Immature natural killer cell (primary cell): Measurements from ENCODE around the gene IQCK. TPM values are rescaled to one million over a fixed set of nuclear protein-coding genes. Genes with fewer than 3 reads are reported as not detected.

Experiments used
- DNase-seq, 3 donors: peaks; one replicate each; pipeline ENCODE4 v3.0.0; 2022; ENCODE audit warnings: mixed read lengths in 1 of 3
- H3K27ac Mint-ChIP-seq, 6 donors: one replicate each; pipeline ENCODE4 v1.8.0; 2020; ENCODE audit warnings: mixed read lengths in 6 of 6, mild to moderate bottlenecking in 5 of 6, inconsistent platforms in 4 of 6, moderate library complexity in 3 of 6
- H3K27me3 Mint-ChIP-seq, 3 donors: one replicate each; pipeline ENCODE4 v1.8.0; 2020 to 2021; ENCODE audit warnings: low read depth in 3 of 3, mild to moderate bottlenecking in 3 of 3, mixed read lengths in 3 of 3, moderate library complexity in 3 of 3, inconsistent platforms in 1 of 3
- H3K36me3 Mint-ChIP-seq, 3 donors: one replicate each; pipeline ENCODE4 v1.8.0; 2020; ENCODE audit warnings: mixed read lengths in 3 of 3, inconsistent platforms in 2 of 3, mild to moderate bottlenecking in 2 of 3
- H3K4me1 Mint-ChIP-seq, 2 donors: one replicate each; pipeline ENCODE4 v1.8.0; 2020; ENCODE audit warnings: inconsistent platforms in 2 of 2, mild to moderate bottlenecking in 2 of 2, mixed read lengths in 2 of 2, moderate library complexity in 1 of 2
- H3K4me3 Mint-ChIP-seq, 5 donors: one replicate each; pipeline ENCODE4 v1.8.0; 2020; ENCODE audit warnings: mild to moderate bottlenecking in 5 of 5, mixed read lengths in 5 of 5, inconsistent platforms in 3 of 5, moderate library complexity in 3 of 5
- H3K9me3 Mint-ChIP-seq, 6 donors: one replicate each; pipeline ENCODE4 v1.8.0; 2020; ENCODE audit warnings: mild to moderate bottlenecking in 6 of 6, mixed read lengths in 6 of 6, inconsistent platforms in 4 of 6, moderate library complexity in 3 of 6
- polyA plus RNA-seq, 3 donors: library from polyadenylated mRNA; unstranded; fragments of 300-500 nt; fragmentation: Illumina TruSeq; gene quantifications; one replicate each; pipeline ENCODE4 v1.2.3, GENCODE V29; 2021

Gene IQCK
- polyA plus RNA-seq, 3 donors from 2014 or later: 0.95 to 3.5 TPM; not detected in 1

DNA sequence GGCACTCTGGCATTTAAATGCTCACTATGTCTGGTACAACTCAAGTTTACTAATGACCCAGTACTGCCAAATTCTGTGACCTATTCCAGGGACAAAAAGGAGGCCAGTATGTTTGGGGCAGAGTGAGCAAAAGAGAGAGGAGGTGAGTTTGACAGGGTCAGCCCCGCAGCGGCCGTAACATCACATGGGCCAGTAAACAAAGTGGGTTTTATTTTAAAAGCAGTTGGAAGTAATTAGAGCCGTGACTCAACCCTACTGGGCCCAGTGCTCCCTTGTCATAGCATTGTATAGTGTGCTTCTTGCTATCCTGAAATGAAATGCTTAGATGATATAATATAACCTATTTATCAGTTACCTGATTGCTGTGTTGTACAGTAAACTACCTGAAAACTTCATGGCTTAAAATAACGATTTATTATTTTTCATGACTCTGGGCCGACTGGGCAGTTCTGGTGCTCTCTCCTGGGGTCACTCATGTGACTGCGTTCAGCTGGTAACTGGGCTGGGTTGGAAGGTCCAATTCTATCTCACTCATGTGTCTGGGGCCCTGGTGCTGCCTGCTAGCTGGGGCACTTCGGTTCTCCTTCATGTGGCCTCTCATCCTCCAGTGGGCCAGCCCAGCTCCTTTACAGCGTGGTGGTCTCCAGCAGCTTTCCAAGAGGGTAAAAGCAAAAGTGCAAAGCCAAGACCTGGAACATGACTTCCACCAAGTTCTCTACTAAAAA is 27.4 kb downstream of the IQCK start:
- peaks cover 0 to 2% (median 0%) of the 10 kb centered on the region in 3 donors for H3K27me3 Mint-ChIP-seq
- H3K9me3 Mint-ChIP-seq: no peaks in the 10 kb centered on the region
- no peak overlapping the region for H3K27ac Mint-ChIP-seq
- H3K4me3 Mint-ChIP-seq: no peak overlapping the region
- H3K36me3 Mint-ChIP-seq: no peaks in the 10 kb centered on the region
- DNase-seq: no peak
- no peaks in the 10 kb centered on the region for H3K4me1 Mint-ChIP-seq

DNA sequence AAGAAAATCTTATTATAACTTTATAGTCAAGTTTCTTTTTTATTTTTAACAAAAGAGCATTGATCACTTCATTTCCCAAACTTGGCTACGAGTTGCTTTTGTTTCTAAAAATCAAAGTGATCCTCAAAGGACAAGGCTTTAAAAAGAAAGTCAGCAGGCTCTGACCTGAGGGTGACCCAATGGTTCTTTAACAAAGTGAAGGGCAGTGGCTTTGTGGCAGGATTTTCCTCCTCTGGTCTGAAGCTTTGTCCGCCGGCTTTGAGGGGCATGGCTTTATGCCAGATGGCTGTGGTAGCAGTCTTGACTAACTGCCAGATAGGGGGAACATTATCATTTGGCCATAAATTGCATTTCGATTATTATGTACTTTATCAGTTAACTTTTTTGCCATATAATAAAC is 28.5 kb downstream of the IQCK start:
- Mint-ChIP-seq H3K9me3 (no peaks in the 10 kb centered on the region), H3K4me1 (no peaks in the 10 kb centered on the region), H3K36me3 (no peaks in the 10 kb centered on the region), H3K27ac (no peak overlapping the region), H3K27me3 (peaks cover 0 to 2% (median 0%) of the 10 kb centered on the region in 3 donors), H3K4me3 (no peak overlapping the region)
- DNase-seq: no peak

DNA sequence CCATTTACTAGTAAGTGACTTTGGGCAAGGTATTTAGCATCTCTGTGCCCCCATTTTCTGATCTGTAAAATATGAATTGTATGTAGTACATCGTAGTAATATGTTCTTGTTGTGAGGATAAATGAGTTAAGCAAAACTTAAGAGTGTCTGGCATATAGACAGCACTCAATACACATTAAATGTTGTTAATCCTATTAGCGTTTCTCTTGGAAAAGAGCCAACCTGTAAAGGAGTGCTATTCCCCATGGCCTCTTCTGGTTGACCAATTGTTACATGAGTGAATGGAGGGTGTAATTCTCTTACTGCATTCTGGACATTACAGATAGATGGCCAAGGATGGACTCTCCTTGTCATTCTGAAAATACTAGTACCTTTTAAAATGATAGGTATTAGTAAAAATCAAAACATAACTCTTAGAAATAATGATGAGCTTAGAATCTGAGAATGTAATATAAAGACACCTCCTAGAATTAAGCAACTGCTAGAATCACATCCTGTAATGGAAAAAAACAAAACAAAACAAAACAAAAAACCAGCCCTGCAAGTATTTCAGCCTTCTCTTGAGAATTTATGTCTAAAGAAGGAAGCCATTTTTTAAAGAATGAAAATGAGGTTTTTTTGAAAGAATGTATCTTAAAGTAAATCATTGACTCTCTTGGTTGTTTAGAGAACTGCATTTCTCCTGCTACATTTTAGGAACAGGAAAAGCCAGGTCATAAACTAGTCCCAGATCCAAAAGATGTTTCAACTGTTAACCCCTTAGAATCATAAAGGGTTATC is 30.5 kb downstream of the IQCK start:
- no peak for DNase-seq
- no peak overlapping the region for H3K27ac Mint-ChIP-seq
- H3K36me3 Mint-ChIP-seq: no peaks in the 10 kb centered on the region
- no peak overlapping the region for H3K4me3 Mint-ChIP-seq
- H3K4me1 Mint-ChIP-seq: no peaks in the 10 kb centered on the region
- peaks cover 0 to 4% (median 0%) of the 10 kb centered on the region in 3 donors for H3K27me3 Mint-ChIP-seq
- no peaks in the 10 kb centered on the region for H3K9me3 Mint-ChIP-seq

DNA sequence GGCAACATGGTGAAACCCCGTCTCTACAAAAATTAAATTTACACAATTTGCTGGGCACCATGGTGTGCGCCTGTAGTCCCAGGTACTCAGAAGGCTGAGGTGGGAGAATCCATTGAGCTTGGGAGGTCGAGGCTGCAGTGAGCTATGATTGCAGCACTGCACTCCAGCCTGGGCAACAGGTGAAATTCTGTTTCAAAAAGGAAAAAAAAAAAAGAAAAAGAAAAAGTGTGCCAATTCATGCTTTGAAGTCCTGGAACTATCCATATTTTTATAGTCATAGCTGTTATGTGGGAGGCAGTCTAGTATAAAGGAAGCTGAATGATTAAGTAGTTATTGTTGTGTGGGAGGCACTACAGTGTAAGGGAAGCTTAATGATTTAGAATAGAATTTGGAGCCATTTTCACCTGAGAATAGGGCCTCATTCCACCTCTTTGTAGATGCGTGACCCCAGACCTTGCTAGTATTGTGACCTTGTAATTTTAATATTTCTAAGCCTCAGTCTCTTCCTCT is 31.6 kb downstream of the IQCK start:
- peaks cover 0 to 4% (median 0%) of the 10 kb centered on the region in 3 donors for H3K27me3 Mint-ChIP-seq
- H3K36me3 Mint-ChIP-seq: no peaks in the 10 kb centered on the region
- H3K27ac Mint-ChIP-seq: no peak overlapping the region
- H3K9me3 Mint-ChIP-seq: no peaks in the 10 kb centered on the region
- H3K4me3 Mint-ChIP-seq: no peak overlapping the region
- no peaks in the 10 kb centered on the region for H3K4me1 Mint-ChIP-seq
- no peak for DNase-seq

DNA sequence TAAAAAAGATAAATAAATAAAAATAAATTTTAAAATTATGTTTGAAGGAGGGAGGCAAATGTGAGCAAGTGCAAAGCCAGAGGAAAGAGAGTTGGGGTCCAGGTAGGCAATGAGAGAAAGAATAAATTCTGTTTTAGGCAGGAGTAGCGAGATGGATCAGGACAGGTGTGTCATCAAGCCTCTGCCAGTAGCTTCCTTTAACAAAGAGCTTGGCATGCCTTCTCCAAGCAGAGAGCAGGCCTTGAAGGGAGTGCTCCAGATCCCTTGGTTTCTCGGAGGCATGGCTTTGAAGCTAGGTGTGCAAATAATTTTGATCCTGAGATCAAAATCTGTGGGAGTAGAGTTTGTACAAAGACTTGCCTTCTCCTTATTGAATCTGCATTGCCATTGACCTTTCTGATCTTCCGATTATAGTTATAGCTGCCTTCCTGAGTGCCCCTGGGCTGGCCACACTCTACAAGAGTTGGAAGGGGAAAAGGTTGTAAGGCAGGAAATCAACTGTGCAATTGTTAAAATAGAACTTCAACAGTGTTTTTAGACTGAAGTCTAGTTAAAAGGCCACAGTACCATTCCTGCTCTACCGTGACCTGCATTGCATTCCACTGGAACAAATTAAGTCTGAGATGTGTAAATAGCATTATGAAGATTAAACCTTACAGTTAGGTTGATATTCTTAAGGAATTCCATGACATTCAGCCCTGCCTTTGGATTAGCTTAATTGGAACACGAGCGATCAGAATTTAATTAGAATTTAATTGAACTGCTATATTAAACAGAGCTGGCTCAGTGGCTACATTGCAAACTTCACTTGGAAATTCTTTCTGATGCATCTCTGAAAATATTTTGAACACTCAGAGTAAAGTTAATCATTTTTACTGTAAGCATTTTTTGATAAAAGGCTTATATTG is 33.7 kb downstream of the IQCK start:
- no peak for DNase-seq

DNA sequence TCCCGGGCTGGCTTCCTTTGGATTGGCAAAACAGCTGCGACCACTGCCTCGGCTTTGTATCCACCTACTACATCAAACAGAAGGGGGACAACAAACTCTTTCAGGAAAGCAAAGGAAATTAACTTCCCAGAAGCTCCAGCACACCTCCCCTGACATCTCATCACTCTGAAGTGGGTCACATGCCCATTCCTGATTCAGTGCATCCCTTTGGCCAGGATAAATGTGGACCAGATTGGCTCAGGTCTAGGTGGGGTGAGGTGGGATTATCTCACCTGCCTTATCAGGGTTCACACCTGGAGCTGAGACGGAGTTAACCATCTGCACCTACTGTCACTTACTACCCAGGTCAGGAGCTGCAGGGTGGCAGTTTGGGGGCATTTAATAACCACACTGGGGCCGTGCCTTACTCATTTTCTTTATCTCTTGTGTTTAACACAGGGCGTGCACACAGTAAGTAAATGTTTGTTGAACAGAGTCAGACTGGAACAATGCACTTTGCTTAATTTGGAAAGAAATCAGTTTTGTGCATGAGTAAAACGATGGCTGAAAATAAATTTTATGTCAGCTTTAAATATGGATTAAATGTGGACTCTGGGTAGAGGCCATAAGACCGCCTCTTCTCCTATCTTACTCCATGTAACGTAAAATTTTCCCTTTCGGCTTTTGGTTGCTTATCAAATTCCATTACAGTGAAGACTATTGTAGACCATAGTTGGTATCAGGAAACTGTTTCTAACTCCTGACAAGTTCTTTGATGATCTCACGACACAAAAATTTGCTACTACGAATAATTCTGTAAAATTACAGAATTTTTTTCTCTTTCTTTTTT is 36.0 kb downstream of the IQCK start:
- no peaks in the 10 kb centered on the region for H3K36me3 Mint-ChIP-seq
- no peak overlapping the region for H3K4me3 Mint-ChIP-seq
- no peak overlapping the region for H3K27ac Mint-ChIP-seq
- peaks cover 0 to 11% (median 2%) of the 10 kb centered on the region in 3 donors for H3K27me3 Mint-ChIP-seq
- no peaks in the 10 kb centered on the region for H3K4me1 Mint-ChIP-seq
- no peak for DNase-seq
- no peaks in the 10 kb centered on the region for H3K9me3 Mint-ChIP-seq

More for the DNA sequence above, 33.7 kb downstream of the IQCK start:
- Mint-ChIP-seq H3K36me3 (no peaks in the 10 kb centered on the region), H3K27me3 (peaks cover 0 to 8% (median 2%) of the 10 kb centered on the region in 3 donors), H3K9me3 (no peaks in the 10 kb centered on the region), H3K4me1 (no peaks in the 10 kb centered on the region), H3K27ac (no peak overlapping the region), H3K4me3 (no peak overlapping the region)

DNA sequence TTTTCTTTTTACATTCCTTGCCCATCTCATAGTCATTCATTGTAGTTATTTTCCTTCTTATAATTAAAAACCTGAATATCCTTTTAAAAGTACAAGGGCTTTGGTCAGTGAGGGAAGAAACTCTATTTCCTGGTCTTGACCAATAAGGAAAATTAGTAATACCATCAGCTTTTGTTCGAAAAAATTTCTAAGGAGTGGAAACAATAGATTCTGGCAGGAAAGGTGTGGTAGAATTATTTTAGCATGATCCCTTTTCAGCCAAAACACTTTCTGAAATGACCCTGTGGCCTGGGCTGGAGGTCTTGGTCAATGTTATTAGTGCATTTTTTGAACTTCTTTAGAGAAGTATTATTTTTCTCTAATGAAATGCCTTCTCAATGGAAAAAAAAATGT is 36.6 kb downstream of the IQCK start:
- H3K4me3 Mint-ChIP-seq: no peak overlapping the region
- H3K27me3 Mint-ChIP-seq: peaks cover 0 to 11% (median 2%) of the 10 kb centered on the region in 3 donors
- DNase-seq: no peak
- H3K9me3 Mint-ChIP-seq: no peaks in the 10 kb centered on the region
- no peak overlapping the region for H3K27ac Mint-ChIP-seq
- H3K4me1 Mint-ChIP-seq: no peaks in the 10 kb centered on the region
- no peaks in the 10 kb centered on the region for H3K36me3 Mint-ChIP-seq

DNA sequence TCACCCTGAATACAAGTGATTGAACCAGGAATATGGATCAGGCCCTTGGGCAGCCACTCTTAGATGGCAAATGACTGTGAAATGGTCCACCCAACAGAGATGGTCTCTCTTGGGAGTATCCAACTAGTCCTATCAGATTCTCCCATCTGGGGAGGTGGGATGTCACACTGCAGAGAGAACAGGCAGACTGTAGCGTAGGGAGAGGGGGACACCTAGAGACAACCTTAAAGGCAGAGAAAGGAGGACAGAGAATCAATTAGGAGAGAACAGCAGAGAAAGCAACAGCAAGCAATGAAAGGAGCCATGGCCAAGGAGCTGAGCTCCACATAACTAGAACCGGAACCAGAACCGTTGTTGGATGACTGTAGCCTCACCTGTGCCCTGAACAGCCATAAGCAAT is 37.2 kb downstream of the IQCK start:
- no peak for DNase-seq
- Mint-ChIP-seq H3K27ac (no peak overlapping the region), H3K9me3 (no peaks in the 10 kb centered on the region), H3K27me3 (peaks cover 0 to 11% (median 2%) of the 10 kb centered on the region in 3 donors), H3K36me3 (no peaks in the 10 kb centered on the region), H3K4me3 (no peak overlapping the region), H3K4me1 (no peaks in the 10 kb centered on the region)

DNA sequence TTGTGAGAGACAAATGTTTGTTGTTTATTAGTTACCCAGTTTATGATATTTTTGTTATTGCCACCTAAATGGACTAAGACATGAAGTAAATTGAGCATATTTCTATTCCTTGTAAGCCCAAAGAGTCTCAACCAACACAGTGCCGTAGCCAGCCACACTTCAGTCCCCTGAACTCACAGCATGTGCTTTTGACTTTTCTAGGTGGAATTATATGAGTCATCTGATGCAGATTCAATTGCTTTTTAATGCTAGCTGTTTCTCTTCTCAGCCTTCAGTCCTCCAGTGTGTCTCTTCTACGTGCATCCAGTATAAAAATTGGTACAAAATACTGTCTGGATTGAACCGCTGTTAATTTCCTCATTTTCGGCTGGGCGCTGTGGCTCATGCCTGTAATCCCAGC is 39.0 kb downstream of the IQCK start:
- Mint-ChIP-seq H3K27ac (no peak overlapping the region), H3K27me3 (peaks cover 0 to 6% (median 2%) of the 10 kb centered on the region in 3 donors), H3K4me3 (no peak overlapping the region), H3K4me1 (no peaks in the 10 kb centered on the region), H3K36me3 (no peaks in the 10 kb centered on the region), H3K9me3 (no peaks in the 10 kb centered on the region)
- no peak for DNase-seq

DNA sequence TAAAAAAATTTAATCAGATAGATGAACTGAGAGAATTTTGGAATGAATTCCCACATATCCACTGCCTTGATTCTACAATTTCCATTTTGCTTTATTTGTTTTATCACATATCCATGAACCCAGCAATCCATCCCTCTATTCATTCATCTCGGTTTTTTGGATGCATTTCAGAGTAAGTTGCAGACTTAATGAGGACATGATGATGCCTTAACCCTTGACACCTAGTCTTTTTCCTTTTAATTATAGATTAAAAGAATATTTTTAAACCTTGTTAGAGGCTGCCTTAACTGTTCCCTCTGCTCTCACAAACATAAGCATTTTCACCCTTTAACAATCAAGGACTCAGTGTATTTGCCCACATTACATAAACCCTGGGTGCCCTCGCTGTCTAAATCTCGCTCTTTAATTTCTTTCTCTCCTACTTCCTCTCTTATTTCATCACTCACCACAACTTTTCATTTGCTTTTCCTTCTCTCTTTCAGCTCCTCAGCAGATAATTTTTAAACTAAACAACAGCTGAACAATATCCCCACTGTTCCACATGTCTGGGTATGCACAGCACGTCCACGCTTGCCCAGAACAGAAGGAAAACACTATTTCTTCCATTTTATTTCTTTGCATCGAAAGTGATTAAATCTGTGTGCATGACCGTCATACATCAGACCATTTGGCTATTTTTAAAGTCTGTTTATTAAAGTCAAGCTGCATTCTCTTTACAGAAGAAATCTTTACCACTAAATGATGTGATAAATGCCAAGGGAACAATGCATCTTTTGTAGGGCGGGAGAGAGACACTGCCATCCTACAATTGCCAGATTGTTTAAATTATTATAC is 39.9 kb downstream of the IQCK start:
- DNase-seq: no peak
- Mint-ChIP-seq H3K27ac (no peak overlapping the region), H3K9me3 (no peaks in the 10 kb centered on the region), H3K4me1 (no peaks in the 10 kb centered on the region), H3K4me3 (no peak overlapping the region), H3K27me3 (peaks cover 0 to 6% (median 2%) of the 10 kb centered on the region in 3 donors), H3K36me3 (no peaks in the 10 kb centered on the region)

DNA sequence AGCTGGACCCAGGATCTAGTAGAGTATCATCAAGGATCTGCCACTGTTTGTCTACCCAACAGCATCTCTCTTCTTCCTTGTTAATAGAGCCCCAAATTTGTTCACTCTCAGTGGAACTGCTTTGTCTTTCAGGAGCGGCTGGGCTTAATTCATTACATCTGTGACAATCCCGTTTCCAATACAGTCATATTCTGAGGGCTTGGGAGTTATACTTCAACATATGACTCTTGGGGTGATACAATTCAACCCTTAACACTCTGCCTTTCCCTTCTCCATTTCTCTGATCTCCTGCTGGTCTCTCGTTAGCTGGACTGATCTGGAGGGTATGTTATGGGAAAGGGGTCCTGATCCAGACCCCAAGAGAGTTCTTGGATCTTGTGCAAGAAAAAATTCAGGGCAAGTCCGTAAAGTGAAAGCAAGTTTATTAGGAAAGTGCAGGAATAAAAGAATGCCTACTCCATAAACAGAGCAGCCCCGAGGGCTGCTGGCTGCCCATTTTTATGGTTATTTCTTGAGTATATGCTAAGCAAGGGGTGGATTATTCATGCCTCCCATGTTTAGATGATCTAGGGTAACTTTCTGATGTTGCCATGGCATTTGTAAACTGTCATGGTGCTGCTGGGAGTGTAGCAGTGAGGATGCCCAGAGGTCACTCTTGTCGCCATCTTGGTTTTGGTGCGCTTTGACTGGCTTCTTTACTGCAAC is 42.4 kb downstream of the IQCK start:
- no peak overlapping the region for H3K4me3 Mint-ChIP-seq

More for the DNA sequence above, 42.4 kb downstream of the IQCK start:
- Mint-ChIP-seq H3K27ac (no peak overlapping the region), H3K9me3 (no peaks in the 10 kb centered on the region), H3K4me1 (no peaks in the 10 kb centered on the region), H3K27me3 (peaks cover 0 to 4% (median 2%) of the 10 kb centered on the region in 3 donors), H3K36me3 (no peaks in the 10 kb centered on the region)
- DNase-seq: no peak
